ENCODE measurements around the gene AADACL3. TPM values are rescaled to one million over a fixed set of nuclear protein-coding genes. Genes with fewer than 3 reads are reported as not detected.
"Not testable (repeated sequence)": the region's sequence is repeated elsewhere in the genome, so short reads cannot be mapped to it uniquely, and the experiment has no call there.

AADACL3 gene
- total RNA-seq, 2 experiments from 2014 or later = not detected

DNA sequence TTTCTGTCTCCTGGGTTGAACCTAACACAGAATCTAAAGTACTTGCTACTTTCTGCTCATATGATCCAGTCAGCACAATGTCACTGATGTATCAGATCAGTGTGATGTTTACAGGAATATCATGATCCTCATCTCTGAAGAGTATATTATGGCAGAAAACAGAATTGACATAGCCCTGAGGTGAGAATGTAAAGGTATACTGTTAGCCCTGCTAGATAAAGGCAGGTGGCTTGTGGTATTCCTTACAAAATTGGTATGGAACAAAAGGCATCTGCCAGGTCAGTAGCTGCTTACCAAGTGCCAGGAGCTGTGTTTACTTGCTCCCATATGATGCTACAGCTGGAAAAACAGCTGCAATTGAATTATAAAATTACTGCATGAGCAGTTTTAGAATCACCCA lies 41.6 kb upstream of the AADACL3 start:
- TF ChIP-seq CTCF (IDR thresholded peaks at IDR 0.05) = no peak
- Mint-ChIP-seq H3K4me1 (ENCODE audit: low read depth) (no peaks in the 10 kb centered on the region), H3K4me3 (no peak overlapping the region), H3K9me3 (peaks cover 2% of the 10 kb centered on the region), H3K27ac (no peak overlapping the region), H3K27me3 (peaks cover 40% of the 10 kb centered on the region), H3K36me3 (ENCODE audit: low read depth) (no peaks in the 10 kb centered on the region)
- peaks cover 0 to 9% of the 10 kb centered on the region in 2 experiments for H3K27me3 ChIP-seq (ENCODE audit: control insufficient read depth in 1 of 2, insufficient read depth in 2 of 2, low read length in 2 of 2)
- H3K4me1 ChIP-seq (ENCODE audit: insufficient read depth, low read length) = no peaks in the 10 kb centered on the region
- H3K27ac ChIP-seq (ENCODE audit: low read depth in 1 of 2, low read length in 2 of 2) = no peak overlapping the region
- H3K36me3 ChIP-seq (ENCODE audit: insufficient read depth, low read length) = no peaks in the 10 kb centered on the region
- intact Hi-C loops (cut with DNase I, micrococcal nuclease) = no loop called here
- ATAC-seq (ENCODE audit: poor library complexity) (no peak), DNase-seq (no peak)
- CTCF ChIA-PET = no interaction called here
- no peak overlapping the region for H3K4me3 ChIP-seq (ENCODE audit: low read length)
- peaks cover 0 to 5% of the 10 kb centered on the region in 2 experiments for H3K9me3 ChIP-seq (ENCODE audit: control insufficient read depth in 1 of 2, insufficient read depth in 1 of 2, low read length in 2 of 2)
- POLR2A ChIA-PET = no interaction called here

GRCh38 chr1:12676122-12676521 lies 39.8 kb upstream of the AADACL3 start:
- intact Hi-C loops (cut with DNase I, micrococcal nuclease); DNase-seq; POLR2A ChIA-PET; H3K4me3 Mint-ChIP-seq; H3K27ac ChIP-seq (ENCODE audit: low read depth in 1 of 2, low read length in 2 of 2); H3K4me1 Mint-ChIP-seq (ENCODE audit: low read depth); H3K36me3 ChIP-seq (ENCODE audit: insufficient read depth, low read length); H3K4me1 ChIP-seq (ENCODE audit: insufficient read depth, low read length); CTCF ChIA-PET; ATAC-seq (ENCODE audit: poor library complexity); H3K36me3 Mint-ChIP-seq (ENCODE audit: low read depth); H3K9me3 ChIP-seq (ENCODE audit: control insufficient read depth in 1 of 2, insufficient read depth in 1 of 2, low read length in 2 of 2); H3K4me3 ChIP-seq (ENCODE audit: low read length); H3K9me3 Mint-ChIP-seq; H3K27ac Mint-ChIP-seq: not testable (repeated sequence)
- H3K27me3 ChIP-seq (ENCODE audit: control insufficient read depth in 1 of 2, insufficient read depth in 2 of 2, low read length in 2 of 2) = peaks cover 0 to 13% of the 10 kb centered on the region in 2 experiments
- peaks cover 53% of the 10 kb centered on the region for H3K27me3 Mint-ChIP-seq

DNA sequence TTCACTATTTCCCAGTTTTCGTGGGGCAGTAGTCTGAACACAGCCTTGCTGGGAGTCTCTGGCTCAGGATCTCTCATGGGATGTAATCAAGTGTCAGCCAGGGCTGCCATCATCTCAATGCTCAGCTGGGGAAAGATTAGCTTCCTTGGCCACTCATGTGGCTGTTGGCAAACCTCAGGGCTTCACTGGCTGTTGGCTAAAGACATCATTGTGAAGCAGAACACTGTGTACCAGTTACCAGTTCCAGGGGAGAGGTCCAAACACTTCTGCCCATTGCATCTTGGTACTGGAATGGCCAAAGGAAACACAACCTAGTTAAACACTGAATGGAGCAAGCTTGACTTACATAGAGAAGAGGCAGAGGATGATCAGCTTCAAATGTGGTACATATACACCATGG lies 38.3 kb upstream of the AADACL3 start:
- Mint-ChIP-seq H3K4me1 (ENCODE audit: low read depth) (no peaks in the 10 kb centered on the region), H3K4me3 (no peak overlapping the region), H3K36me3 (ENCODE audit: low read depth) (peaks cover 4% of the 10 kb centered on the region), H3K27ac (no peak overlapping the region), H3K9me3 (peaks cover 5% of the 10 kb centered on the region), H3K27me3 (peaks cover 55% of the 10 kb centered on the region)
- Histone ChIP-seq H3K9me3 (ENCODE audit: control insufficient read depth in 1 of 2, insufficient read depth in 1 of 2, low read length in 2 of 2) (peaks cover 4 to 5% of the 10 kb centered on the region in 2 experiments), H3K27me3 (ENCODE audit: control insufficient read depth in 1 of 2, insufficient read depth in 2 of 2, low read length in 2 of 2) (peaks cover 0 to 13% of the 10 kb centered on the region in 2 experiments), H3K4me1 (ENCODE audit: insufficient read depth, low read length) (no peaks in the 10 kb centered on the region), H3K4me3 (ENCODE audit: low read length) (no peak overlapping the region), H3K27ac (ENCODE audit: low read depth in 1 of 2, low read length in 2 of 2) (no peak overlapping the region), H3K36me3 (ENCODE audit: insufficient read depth, low read length) (no peaks in the 10 kb centered on the region)
- intact Hi-C loops (cut with DNase I, micrococcal nuclease) = no loop called here
- ChIA-PET CTCF (no interaction called here), POLR2A (no interaction called here)
- DNase-seq (no peak), ATAC-seq (ENCODE audit: poor library complexity) (no peak)
- TF ChIP-seq CTCF (IDR thresholded peaks at IDR 0.05) = no peak

GRCh38 chr1:12678350-12678749 lies 37.6 kb upstream of the AADACL3 start:
- Histone ChIP-seq H3K36me3 (ENCODE audit: insufficient read depth, low read length) (no peaks in the 10 kb centered on the region), H3K9me3 (ENCODE audit: control insufficient read depth in 1 of 2, insufficient read depth in 1 of 2, low read length in 2 of 2) (peaks cover 4 to 5% of the 10 kb centered on the region in 2 experiments), H3K27me3 (ENCODE audit: control insufficient read depth in 1 of 2, insufficient read depth in 2 of 2, low read length in 2 of 2) (peaks cover 0 to 13% of the 10 kb centered on the region in 2 experiments), H3K4me1 (ENCODE audit: insufficient read depth, low read length) (no peaks in the 10 kb centered on the region), H3K4me3 (ENCODE audit: low read length) (no peak overlapping the region), H3K27ac (ENCODE audit: low read depth in 1 of 2, low read length in 2 of 2) (no peak overlapping the region)
- no peaks in the 10 kb centered on the region for H3K4me1 Mint-ChIP-seq (ENCODE audit: low read depth)
- H3K36me3 Mint-ChIP-seq (ENCODE audit: low read depth) = peaks cover 4% of the 10 kb centered on the region
- CTCF ChIA-PET = no interaction called here
- no peak overlapping the region for H3K4me3 Mint-ChIP-seq
- TF ChIP-seq CTCF (IDR thresholded peaks at IDR 0.05) = no peak
- DNase-seq (no peak), ATAC-seq (ENCODE audit: poor library complexity) (no peak)
- H3K9me3 Mint-ChIP-seq = peaks cover 5% of the 10 kb centered on the region
- H3K27me3 Mint-ChIP-seq = peaks cover 59% of the 10 kb centered on the region
- intact Hi-C loops (cut with DNase I, micrococcal nuclease) = no loop called here
- H3K27ac Mint-ChIP-seq = no peak overlapping the region
- POLR2A ChIA-PET = no interaction called here

Measured in CD4-positive, alpha-beta T cell (primary cell).